ENCODE measurements around the gene SELENOM. TPM values are rescaled to one million over a fixed set of nuclear protein-coding genes. Genes with fewer than 3 reads are reported as not detected.

The SELENOM gene
- total and polyA plus RNA-seq, 2 of the 8 experiments (the other 6 are each of a cell fraction or from before 2014, with no cell fraction given) = 22.7 to 40.0 TPM

- 98% methylated on average over 2 of the region's 2 CpGs; no CpG with 5 or more reads in 1 of the 2 experiments for WGBS, 2 experiments (ENCODE audit: extremely low coverage in 1 of 2, insufficient coverage in 1 of 2, insufficient read length in 1 of 2, insufficient replicate concordance in 2 of 2, low coverage in 1 of 2, low lambda C conversion rate in 2 of 2, missing lambda C conversion rate in 1 of 2)
- no peak for FAIRE-seq
- 0 out of 4 replicates have a peak, but pooled peaks cover 0 to 5% of the 10 kb centered on the region in 2 experiments for H3K9me3 ChIP-seq (ENCODE audit: insufficient read depth in 2 of 2, low read depth in 1 of 2, low read length in 1 of 2)
- H2BK15ac ChIP-seq (ENCODE audit: low read length) = no peak overlapping the region
- no peaks in the 10 kb centered on the region for H4K20me1 ChIP-seq (replicated peaks in 1 of 2; ENCODE audit: control insufficient read depth in 1 of 2, insufficient read depth in 2 of 2, low read length in 2 of 2)
- TF ChIP-seq RFX5 (IDR thresholded peaks at IDR 0.05; ENCODE audit: borderline replicate concordance, low read depth, low read length) (no peak), JUND (IDR thresholded peaks at IDR 0.05; ENCODE audit: low read length) (no peak), GTF2F1 (IDR thresholded peaks at IDR 0.05; ENCODE audit: borderline replicate concordance, low read depth, low read length) (no peak), MAFK (IDR thresholded peaks at IDR 0.05; ENCODE audit: low read depth, low read length) (no peak), HDAC6 (IDR thresholded peaks at IDR 0.05; ENCODE audit: low read depth, low read length) (no peak)
- H3K18ac ChIP-seq (ENCODE audit: extremely low read depth, low read length) = no peak overlapping the region
- H4K5ac ChIP-seq (ENCODE audit: insufficient read length, low read depth, low read length) = no peak overlapping the region
- H3K56ac ChIP-seq (replicated peaks; ENCODE audit: insufficient read length, low read depth, low read length) = no peak overlapping the region
- H4K8ac ChIP-seq (ENCODE audit: extremely low read depth, insufficient read depth, low read length) = no peak overlapping the region
- no peak overlapping the region for H3K4me2 ChIP-seq (ENCODE audit: insufficient read depth in 1 of 2, low read depth in 2 of 2, low read length in 2 of 2)
- H2BK12ac ChIP-seq (ENCODE audit: low read depth, low read length) = no peak overlapping the region
- H2AFZ ChIP-seq (ENCODE audit: low read length) = no peak overlapping the region
- no peak overlapping the region for H3K9ac ChIP-seq (replicated peaks in 1 of 4; ENCODE audit: extremely low read depth in 1 of 4, low read depth in 3 of 4, low read length in 3 of 4)
- no peak overlapping the region for H3K4me3 ChIP-seq (ENCODE audit: extremely low read depth in 1 of 4, insufficient read depth in 2 of 4, low read depth in 3 of 4, low read length in 4 of 4)
- CTCF ChIA-PET (ENCODE audit: partially characterized antibody) = interaction anchor here (0.8 to 11.9 kb wide), 6 partner anchors 11 to 140 kb away, joined by 3 to 124 read pairs (median 6); partner anchors contain the start of genes PIK3IP1, PLA2G3 and SELENOM
- H3K23me2 ChIP-seq (ENCODE audit: low read depth, low read length) = no peaks in the 10 kb centered on the region
- H2BK5ac ChIP-seq (ENCODE audit: low read depth, low read length) = no peak overlapping the region
- no peak overlapping the region for H3K4ac ChIP-seq (replicated peaks; ENCODE audit: insufficient read length, low read depth, low read length)
- no peaks in the 10 kb centered on the region for H3K79me2 ChIP-seq (ENCODE audit: control insufficient read depth in 1 of 2, insufficient read depth in 2 of 2, low read length in 2 of 2)
- peaks cover 0 to 8% (median under 1%) of the 10 kb centered on the region in 4 experiments; a peak in 3 of 7 replicates for H3K27me3 ChIP-seq (replicated peaks in 1 of 4; ENCODE audit: control insufficient read depth in 3 of 4, extremely low read depth in 1 of 4, insufficient read depth in 3 of 4, low read length in 3 of 4)
- no peak overlapping the region for H2AK5ac ChIP-seq (ENCODE audit: low read depth, low read length)
- H3K36me3 ChIP-seq (ENCODE audit: control insufficient read depth in 2 of 4, insufficient read depth in 4 of 4, low read length in 3 of 4) = no peaks in the 10 kb centered on the region
- H2BK120ac ChIP-seq (replicated peaks; ENCODE audit: low read depth, low read length) = no peak overlapping the region
- POLR2A ChIA-PET (ENCODE audit: partially characterized antibody) = no interaction called here
- H2BK20ac ChIP-seq (ENCODE audit: low read length) = no peak overlapping the region
- no peaks in the 10 kb centered on the region for H3K79me1 ChIP-seq (ENCODE audit: low read depth, low read length)
- no peak overlapping the region for H4K91ac ChIP-seq (replicated peaks; ENCODE audit: insufficient read length, low read length)
- DNase-seq (ENCODE audit: low read depth in 1 of 2, low spot score in 2 of 2) = no peak
- no peak overlapping the region for H3K27ac ChIP-seq (ENCODE audit: low read depth, low read length)
- no peak overlapping the region for H3K14ac ChIP-seq (ENCODE audit: insufficient read length)
- H3K4me1 ChIP-seq (replicated peaks in 1 of 4; ENCODE audit: control insufficient read depth in 3 of 4, insufficient read depth in 4 of 4, low read length in 3 of 4) = no peaks in the 10 kb centered on the region; a peak in 1 of 7 replicates
- H3K23ac ChIP-seq (ENCODE audit: insufficient read length) = no peak overlapping the region
Measured at GRCh38 chr22:31151872-31152271, 44.5 kb upstream of the SELENOM start.
